Activated CD4-positive, alpha-beta T cell treated with anti-CD3 and anti-CD28 coated beads, Interleukin-2, amount 10 ng/mL, durations not matched to agents 7 days and 5 days (primary cell): ENCODE measurements around the gene OR1E2. TPM values are rescaled to one million over a fixed set of nuclear protein-coding genes. Genes with fewer than 3 reads are reported as not detected.

Source experiments
- total RNA-seq, 2 experiments: library from RNA; stranded (reverse); gene quantifications; one replicate each; pipeline ENCODE4 v1.2.3, GENCODE V29; 2021

The OR1E2 gene
- total RNA-seq, 2 experiments from 2014 or later, result not detected

Other genes starting within 250 kb of the OR1E2 start
- not detected for gene OR1A2, start 236.3 kb downstream of the OR1E2 start, total RNA-seq
- not detected for gene OR1A1, start 226.2 kb downstream of the OR1E2 start, total RNA-seq
- gene OR3A1, start 135.5 kb downstream of the OR1E2 start, total RNA-seq, result under 1 TPM; 0.44 to 0.64 TPM
- 1 to 10 TPM; 1.4 to 2.0 TPM for gene OR3A2, start 47.5 kb downstream of the OR1E2 start, total RNA-seq
- gene OR1E1, start 35.4 kb downstream of the OR1E2 start, total RNA-seq, result not detected
- not detected for gene OR3A3, start 22.5 kb downstream of the OR1E2 start, total RNA-seq
- gene SPATA22, start 38.0 kb upstream of the OR1E2 start, total RNA-seq, result under 1 TPM; 0.81 to 0.89 TPM
- gene ASPA, start 42.2 kb upstream of the OR1E2 start, total RNA-seq, result not detected
- gene TRPV3, start 124.0 kb upstream of the OR1E2 start, total RNA-seq, result under 1 TPM; 0.10 to 0.27 TPM
- gene TRPV1, start 175.6 kb upstream of the OR1E2 start, total RNA-seq, result 1 to 10 TPM; 3.1 to 4.3 TPM
- 10 to 100 TPM; 11.5 to 12.3 TPM for gene SHPK, start 202.4 kb upstream of the OR1E2 start, total RNA-seq
- 10 to 100 TPM; 10.3 TPM for gene CTNS, start 202.9 kb upstream of the OR1E2 start, total RNA-seq
- 10 to 100 TPM; 17.4 to 18.4 TPM for gene TAX1BP3, start 234.7 kb upstream of the OR1E2 start, total RNA-seq
- 10 to 100 TPM; 34.8 to 37.3 TPM for gene EMC6, start 235.0 kb upstream of the OR1E2 start, total RNA-seq